GM21526 (cell line): ENCODE measurements around the gene PID1.
"Not testable (repeated sequence)": the region's sequence is repeated elsewhere in the genome, so short reads cannot be mapped to it uniquely, and the experiment has no call there.

Source experiments
- ATAC-seq: cut with Tn5 transposase; IDR thresholded peaks from one replicate; pipeline ENCODE4 v1.9.1; 2021; ENCODE audit warnings: moderate library complexity; ENCODE audit not compliant: unreplicated experiment, low FRiP score

The PID1 gene

DNA sequence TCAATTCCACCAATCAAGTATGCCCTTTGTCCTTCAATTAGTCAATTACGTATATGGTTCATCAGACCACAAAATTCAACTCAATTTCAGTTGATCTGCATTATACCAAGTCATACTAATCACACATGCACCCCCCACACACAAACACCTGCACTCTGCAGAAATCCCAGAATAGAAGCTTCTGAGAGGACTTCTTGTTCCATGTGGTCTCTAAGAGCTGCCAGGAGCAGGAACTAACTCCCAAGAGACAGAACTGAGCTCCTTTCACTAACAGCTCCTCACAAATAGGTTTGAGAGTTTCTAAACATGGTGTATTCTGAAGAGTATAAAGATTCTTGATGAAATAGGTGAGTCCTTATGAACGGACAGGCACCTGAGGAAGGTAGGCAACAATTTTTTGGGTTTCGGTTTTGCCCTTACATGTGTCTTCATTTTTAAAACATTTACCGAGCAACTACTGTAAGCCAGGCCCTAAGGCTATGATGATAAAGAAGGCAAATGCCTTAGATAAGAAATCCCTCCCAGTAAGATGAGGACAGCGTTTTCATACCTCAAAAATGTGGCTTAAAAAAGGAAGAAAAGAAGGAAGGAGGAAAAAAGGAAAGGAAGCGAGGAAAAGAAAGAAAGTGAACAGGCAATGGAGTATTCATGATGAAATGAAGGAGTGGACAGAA is 183.1 kb downstream of the PID1 start:
- ATAC-seq: no peak

DNA sequence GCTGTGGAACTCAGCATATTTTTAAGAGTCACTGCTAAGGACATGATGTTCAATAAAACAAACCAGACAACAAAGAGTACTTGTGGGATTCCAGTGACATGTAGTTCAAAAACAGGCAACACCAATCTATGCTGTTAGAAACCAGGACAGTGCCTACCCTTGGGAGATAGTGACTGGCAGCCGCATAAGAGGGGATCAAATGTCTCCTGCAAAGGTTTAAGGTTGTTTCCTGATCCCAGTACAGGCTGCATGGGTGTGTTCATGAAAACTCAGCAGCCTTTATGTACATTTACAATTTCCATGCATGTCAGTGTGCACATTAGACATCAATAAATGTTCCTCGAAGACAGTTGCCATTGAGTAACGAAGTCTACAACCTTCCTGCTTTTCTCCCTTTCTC is 183.8 kb downstream of the PID1 start:
- no peak for ATAC-seq

DNA sequence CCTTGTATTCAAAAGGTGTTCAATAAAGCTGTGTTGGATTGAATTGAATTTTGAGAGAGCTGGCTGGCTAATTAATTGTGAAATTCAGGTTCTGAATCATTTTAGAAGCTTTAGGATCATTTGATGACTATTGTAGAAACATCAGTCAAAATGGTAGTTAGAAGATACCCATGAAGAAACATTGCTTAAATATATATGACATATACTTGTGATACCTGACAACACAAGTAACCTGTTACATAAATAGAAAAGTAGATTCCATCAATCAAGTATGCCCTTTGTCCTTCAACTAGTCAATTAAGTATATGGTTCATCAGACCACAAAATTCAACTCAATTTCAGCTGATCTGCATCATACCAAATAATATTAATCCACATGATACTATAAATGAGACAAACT is 185.6 kb downstream of the PID1 start:
- ATAC-seq: no peak

DNA sequence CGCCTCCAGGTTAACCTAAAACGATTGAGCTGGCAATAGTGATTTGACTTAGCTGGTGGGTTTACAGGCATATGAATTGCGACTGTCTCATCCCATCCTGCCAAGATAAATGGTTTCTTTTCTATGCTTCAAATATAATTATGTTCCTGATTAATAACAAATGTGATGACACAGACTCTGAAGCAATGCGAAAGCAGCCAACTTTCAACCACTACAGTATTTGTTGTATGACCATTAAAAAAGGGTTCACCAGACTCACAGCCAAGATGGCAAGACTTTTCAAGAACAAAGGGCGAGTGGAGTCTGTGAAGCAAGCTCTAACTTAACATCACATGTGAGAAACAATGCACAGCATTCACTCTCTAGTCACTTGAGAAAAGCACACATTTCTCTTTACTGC is 186.6 kb downstream of the PID1 start:
- ATAC-seq: no peak

DNA sequence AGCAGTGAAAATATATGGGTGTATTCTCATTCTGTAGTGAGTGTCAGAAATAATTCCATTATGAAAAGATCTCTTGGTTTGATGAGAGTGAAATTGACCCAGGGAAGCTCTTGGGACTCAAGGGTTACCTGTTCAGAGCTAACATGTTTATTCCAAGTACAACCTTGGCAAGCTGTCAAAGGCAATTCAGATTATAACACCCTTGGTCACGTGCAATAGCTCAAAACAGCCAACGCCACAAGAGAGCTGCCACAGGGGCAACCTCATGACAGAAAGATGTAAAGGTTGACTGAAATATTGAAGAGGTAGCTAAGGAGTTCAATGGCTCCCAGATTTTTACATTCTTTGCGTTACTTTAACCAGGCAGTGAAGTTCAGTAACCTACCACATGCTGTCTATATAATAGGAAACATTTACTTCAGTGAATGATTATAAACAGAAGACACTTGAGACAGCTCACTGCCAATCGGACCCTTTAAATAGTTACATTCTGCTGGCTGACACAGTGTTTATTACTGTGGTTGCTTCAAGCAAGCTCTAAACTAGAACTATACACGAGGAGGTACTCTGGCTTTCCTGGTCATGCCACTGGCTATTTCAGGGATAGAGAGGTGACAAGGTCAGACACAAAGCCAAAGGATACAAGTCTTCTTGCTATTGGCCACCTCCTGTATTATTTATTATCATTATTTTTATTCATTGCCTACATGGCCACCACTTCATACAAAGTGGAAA is 187.3 kb downstream of the PID1 start:
- no peak for ATAC-seq

DNA sequence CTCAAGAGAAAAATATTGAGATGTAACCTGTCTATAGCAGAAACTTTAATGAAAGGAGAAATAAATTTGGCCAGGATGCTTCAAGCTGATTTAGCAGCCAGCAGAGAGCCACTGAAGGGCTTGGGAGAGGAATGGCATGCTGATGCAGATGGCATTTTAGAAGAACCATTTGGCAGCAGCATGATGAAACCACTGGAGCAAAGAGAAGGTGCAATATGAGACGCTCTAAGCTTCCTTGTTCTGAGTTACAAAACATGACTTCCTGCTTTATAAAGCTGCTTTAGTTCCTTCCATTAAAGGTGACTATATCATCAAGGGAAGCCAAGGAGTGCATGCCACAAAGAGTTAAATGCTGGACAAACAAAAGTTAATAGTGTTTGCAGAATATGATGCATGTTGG is 189.7 kb downstream of the PID1 start:
- no peak for ATAC-seq

DNA sequence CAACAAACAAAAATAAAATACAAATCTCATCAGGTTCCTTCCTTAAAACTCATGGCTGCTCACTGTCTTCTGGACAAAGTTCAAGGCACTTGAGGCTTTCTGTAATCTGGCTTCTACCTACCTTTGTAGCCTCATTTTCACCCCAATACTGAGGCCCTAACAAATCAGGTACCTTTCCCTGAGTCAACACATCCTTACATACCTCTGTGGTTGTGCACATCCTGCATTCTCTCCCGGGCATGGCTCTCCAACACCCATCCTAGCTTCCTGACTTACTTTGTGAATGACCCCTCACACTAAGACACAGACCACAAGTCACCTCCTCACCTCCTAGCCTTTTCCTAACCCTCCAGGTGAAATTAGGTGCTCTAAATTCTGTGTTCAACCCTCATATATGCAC is 190.9 kb downstream of the PID1 start:
- no peak for ATAC-seq

DNA sequence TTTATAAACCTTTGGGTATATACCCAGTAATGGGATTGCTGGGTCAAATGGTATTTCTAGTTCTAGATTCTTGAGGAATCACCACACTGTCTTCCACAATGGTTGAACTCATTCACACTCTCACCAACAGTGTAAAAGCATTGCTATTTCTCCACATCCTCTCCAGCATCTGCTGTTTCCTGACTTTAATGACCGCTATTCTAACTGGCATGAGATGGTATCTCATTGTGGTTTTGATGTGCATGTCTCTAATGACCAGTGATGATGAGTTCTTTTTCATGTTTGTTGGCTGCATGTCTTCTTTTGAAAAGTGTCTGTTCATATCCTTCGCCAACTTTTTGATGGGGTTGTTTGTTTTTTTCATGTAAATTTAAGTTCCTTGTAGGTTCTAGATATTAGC is 194.2 kb downstream of the PID1 start:
- ATAC-seq: not testable (repeated sequence)

DNA sequence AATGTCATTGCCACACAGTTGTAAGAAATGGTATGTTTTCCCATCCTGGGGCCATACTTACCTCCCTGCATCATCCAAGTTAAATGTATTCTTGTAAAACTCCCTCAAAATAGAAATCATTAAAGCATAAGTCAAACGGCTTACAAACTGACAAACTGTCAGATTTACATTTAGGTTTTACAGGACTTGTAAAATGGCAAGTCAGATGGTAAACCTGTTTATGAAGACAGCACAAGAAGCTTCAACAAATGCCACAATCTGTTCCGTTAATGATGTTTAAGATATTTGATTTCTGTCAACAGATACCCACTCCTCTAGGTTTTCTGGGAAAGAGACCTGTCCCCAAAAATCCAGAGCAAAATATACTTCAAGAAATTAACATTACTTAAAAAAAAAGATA is 197.2 kb downstream of the PID1 start:
- no peak for ATAC-seq

DNA sequence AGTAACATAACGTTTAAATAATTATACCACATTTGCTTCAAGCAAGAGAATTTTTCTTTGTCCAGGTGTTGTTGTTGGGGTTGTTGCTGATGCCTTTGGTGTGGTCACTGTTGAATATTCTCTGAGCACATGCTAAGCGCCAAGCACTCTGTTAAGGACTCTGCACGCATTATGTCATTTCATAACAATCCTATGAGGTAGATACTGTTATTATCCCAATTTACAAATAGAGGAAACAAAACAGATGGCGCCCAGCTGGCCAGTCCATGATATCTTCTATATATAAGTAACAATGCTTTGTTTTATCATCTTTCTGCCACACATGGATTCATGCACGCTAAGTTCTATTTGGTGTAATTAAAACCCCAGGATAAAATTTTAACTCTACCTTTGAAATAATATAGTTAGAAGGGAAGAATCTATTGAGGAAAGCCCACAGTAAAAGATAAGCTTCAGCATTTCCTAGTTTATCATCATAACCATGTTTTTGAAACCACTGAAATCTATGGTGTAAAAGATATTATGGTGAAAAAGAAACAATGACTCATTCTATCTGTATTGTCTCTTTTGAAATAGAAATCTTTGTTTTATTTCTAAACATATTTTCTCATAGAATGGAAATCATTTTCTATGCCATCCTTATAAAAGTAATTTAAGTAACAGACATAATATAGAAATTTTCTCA is 199.7 kb downstream of the PID1 start:
- no peak for ATAC-seq

DNA sequence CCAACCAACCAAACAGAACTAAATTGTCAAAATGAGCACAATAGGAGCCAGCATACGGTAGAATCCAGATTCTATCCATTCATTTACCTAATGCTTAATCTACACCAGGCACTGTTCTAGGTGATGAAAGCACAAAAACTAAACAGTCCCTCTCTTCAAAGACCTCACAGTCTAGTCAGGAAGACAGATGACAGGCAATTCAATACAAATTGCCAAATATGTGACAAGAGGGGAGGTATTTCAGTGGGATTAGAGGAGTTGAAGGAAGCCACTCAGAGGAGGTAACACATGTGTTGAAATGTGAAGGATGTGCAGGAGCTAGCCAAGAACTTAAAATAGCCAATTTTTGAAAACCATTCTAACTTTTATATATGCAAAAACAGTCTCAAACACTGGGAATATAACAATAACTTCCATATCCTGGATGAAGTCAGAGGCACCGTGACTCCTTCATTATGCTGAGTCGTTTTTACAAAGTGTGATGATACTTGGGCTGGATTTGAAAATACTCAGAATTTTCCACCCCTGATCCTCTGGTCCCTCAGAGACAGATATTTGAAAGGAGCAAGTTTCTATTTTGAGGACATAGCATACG is 204.9 kb downstream of the PID1 start:
- ATAC-seq: no peak

DNA sequence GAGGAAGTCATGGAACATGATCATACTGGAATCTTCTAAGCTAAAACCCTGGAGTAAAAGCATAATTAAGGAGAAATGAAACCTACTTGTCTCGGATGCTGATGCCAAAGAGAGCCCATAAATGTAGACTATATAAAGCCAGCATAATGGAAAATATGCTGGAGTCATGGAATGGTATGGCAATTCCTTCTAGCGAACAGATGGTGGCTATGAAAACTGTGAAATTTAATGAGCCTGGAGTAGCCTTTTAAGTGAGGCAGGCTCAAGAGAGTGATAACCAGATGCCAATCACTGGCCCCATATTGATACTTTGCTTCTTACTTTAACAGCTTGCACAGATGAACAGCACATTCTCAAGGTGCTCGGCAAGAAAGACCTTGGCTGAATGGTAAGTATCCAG is 206.3 kb downstream of the PID1 start:
- ATAC-seq: no peak

DNA sequence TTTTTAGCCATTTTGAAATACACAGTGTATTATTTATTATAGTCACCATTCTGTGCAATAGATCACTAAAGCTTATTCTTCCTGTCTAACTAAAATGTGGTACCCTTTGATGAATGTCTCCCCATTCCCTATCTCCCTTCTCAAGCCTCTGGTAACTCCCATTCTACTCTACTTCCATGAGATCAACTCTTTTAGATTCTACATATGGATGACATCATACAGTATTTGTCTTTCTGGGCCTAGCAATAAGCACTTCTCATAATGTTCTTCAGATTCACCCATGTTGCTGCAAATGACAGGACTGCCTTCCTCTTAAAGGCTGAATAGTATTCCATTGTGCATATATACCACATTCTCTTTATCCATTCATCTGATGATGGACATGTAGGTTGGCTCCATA is 210.9 kb downstream of the PID1 start:
- ATAC-seq: no peak

DNA sequence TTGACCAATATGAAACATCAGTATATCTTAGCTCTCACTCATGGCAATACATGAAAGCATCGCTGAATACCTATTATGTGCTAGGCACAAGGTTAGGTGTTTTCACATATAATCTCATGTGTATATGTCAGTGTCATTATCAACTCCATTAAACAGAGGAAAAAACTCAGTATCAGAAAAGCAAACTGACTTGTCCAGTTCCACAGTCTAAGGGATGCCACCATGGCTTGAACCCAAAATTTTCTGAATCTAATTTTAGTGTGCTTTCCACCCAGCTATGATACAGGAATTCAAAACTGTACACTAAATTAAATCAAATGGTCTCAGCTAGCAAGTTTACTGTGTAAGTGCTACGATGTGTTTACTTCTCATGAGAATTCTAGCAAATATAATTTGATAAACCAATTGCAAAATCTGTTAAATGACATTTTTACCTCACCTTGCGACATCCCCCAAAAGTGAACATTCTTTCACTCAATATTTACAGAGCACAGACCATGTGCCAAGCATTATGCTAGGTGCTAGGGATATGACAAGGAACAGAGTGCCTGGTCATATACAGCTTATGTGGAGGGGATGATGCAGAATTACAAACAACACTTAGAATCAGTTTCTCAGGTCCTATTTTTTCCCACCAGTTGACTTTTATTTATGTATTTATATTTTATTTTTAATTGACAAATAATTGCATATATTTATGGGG is 211.6 kb downstream of the PID1 start:
- ATAC-seq: no peak

DNA sequence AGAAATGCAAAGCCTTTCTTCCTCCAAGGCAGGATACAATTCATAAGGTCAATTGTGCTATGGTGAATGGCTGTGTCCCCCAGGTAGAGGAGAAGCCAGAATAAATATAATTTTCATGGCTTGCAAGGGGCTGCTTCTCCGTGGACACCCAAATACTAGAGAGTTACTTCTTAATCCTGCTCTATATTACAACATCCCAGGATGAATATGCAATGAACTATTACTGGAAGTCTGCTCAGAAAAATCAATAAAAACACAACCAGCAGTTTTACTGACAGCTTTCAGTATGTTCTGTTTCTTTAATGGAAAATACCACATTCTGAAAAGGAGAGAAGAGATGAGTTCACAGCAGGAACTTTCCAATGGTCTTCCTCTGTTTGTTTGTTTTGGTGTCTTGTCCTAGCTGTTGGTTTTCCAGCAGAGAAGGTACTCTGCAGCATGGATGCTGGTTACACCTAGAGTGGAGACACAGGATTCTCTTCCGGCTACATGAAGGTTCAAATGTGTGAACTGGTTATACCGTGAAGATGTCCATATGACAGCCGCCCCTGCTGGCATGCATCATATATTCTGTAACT is 213.0 kb downstream of the PID1 start:
- ATAC-seq: no peak

DNA sequence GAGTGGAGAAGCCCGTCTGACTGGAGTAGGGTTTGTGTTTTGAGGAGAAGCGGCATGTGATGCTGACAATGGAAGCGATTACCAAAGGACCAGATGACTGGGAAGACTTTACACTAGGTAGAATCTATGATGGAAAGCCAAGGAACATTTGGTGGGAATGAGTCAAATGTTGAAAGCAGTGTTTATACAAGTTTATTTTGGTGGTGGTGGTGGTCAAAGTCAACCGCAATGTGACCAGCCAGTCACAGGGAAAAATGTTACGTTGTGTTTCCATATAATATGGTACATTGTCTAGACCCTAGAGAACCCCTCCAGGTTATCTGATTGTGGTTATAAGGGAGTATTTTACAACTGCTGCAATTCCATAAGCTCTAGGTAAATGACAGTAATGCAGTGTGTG is 216.8 kb downstream of the PID1 start:
- no peak for ATAC-seq

DNA sequence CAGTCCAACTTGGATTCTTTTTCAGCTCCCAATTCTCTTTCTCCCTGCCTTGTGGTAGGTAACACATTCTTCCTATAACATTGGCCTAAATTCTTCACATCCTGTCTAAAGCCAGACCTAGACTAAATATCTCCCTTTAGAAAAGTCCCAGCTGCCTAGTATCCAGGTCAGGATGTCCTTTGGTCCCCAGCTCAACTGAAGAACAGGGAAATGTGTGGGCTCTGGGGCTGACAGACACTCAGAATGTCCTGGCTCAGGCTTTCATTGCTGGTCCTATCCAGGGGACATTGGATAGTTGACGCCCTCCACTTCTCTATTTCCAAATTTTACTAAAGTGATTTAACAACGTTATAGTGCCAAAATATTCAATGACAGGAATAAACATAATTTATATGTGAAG is 219.3 kb downstream of the PID1 start:
- no peak for ATAC-seq

DNA sequence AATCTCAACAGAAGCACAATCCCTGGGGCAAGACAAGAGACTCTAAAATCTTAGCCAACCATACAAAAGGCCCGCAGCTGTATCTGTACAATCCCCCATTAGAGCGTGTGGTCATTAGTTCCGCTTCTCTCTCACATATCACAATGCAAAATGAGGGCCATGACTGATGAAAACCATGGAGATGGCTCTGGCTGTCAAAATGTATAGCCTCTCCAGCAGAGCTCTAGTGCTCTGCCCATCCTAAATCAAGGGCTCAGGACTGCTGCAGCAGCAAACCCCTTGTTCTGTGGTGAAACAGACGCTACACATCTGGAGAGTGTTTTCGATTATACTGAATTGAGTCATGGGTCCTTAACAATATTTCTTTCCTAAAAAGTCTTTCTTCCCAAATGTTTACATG is 221.0 kb downstream of the PID1 start:
- ATAC-seq: no peak

DNA sequence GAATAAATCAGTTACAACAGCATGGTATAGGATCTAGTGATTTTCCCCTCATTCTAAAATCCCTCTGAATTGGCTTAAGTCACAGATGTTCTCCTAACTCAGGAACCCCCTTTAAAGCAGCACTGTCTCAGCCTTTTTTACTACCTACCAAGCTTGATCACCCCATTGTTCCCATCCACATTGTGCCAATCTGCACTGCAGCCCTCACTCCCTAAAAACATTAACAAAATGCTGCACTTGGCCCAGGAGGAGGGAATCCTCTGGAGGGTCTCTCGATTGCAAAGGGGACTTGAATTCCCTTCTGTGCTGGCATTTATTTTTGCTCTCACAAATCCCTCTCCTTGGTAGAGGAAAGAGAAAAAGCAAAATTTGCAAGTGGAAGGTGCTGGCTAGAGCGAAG is 223.0 kb downstream of the PID1 start:
- ATAC-seq: no peak

DNA sequence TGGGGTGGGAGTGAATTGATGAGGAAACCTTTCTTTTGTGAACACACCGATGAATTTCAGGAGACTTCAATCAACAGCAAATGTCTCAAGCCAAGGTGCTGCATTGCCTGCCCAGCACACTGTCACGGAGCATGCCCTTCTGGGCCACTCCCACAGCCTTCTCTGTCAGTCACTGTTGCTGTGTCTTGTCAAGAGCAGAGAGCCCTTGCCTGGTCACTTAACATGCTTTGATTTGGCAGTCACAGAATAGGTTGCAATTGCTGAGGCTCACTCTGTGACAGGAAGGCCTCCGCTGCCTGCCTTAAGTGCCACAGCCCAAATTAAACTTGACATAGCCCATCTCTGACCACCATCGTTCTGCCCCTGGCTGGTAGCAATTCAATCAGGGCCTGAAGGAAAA is 225.4 kb downstream of the PID1 start:
- no peak for ATAC-seq

DNA sequence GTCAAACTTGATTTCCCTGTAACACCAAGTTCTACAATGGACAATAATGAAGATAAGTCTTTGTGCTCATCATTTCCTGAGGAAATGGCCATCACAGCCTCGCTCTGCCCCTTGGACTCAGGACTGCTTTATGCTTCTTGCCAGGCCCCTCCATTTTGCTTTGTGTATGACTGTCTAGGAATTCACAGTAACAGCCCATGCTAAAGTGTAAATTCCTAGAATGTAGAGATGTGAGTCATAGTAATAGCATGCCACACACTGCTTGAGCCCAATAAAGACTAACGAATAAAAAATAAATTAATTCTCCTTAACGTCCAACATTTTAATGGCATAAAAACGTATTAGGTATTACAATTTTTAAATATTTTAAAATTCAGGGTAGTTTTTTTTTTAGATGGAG is 226.5 kb downstream of the PID1 start:
- ATAC-seq: no peak
